DND-41 (cell line): Measurements from ENCODE around the gene GPER1.

Experiments used
- CTCF ChIP-seq: IDR thresholded peaks from 2 replicates; pipeline ENCODE4 v1.5.1; 2012; ENCODE audit warnings: borderline replicate concordance, low read length, moderate library complexity, mild to moderate bottlenecking; ENCODE audit not compliant: poor library complexity, severe bottlenecking; ENCODE audit errors: extremely low read depth
- EZH2 ChIP-seq: IDR thresholded peaks from 3 replicates; pipeline ENCODE4 v1.6.1; 2012; ENCODE audit warnings: borderline replicate concordance, low read depth, mild to moderate bottlenecking, moderate library complexity, low read length, inconsistent platforms; ENCODE audit not compliant: severe bottlenecking

DNA sequence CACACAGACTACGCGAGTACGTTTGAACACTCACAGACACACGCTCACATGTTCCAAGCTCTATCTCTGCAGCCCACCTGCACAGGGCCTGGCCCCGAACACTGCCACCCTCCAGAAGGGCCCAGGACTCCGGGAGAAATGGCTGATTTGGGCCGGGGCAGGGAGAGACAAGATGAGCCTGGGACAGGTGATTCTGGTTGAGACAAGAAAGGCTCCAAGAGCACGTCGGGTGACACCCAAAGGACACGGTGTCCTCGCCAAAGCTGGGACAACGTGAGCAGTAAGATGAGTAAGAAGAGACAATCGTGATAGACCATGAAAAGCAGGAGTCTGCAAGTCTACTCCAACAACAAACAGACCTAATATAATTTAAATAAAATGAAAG, 9.2 kb downstream of the GPER1 start:
- TF ChIP-seq CTCF (no peak), EZH2 (no peak)
